NCI-H748 (cell line): ENCODE results near the gene NCSTN.

Experiments used
- DNase-seq: peaks from one replicate; lab custom pipeline; 2025; ENCODE audit not compliant: unreplicated experiment; lab: John Stamatoyannopoulos, UW

NCSTN gene

DNA sequence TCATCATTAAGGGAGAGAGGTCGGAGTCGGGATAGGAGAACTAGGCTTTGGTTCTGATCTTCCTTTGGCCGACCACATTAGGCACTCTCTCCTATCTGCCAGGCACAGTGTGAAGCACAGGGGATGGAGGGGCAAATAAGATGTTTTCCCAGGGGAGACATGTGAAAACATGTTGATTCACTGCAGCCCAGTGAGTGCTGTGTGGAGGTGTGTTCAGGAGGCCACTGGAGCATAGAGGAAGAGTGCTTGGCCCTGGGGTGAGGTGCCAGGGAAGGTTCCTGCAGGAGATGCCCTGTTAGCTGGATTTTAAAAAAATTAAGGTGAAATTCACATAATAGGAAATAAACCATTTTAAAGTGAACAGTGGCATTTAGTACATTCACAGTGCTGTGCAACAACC, 60.9 kb downstream of the NCSTN start:
- DNase-seq: no peak

- DNase-seq: no peak
These were observed 62.2 kb downstream of the NCSTN start for GRCh38 chr1:160405331-160405877.

- DNase-seq: no peak
These were observed 63.2 kb downstream of the NCSTN start for GRCh38 chr1:160406131-160406968.

GRCh38 chr1:160407839-160408801, 64.9 kb downstream of the NCSTN start:
- no peak for DNase-seq
